Measurements from ENCODE around the gene OR5M8. TPM values are rescaled to one million over a fixed set of nuclear protein-coding genes. Genes with fewer than 3 reads are reported as not detected.

The OR5M8 gene
- not detected for total RNA-seq

DNA sequence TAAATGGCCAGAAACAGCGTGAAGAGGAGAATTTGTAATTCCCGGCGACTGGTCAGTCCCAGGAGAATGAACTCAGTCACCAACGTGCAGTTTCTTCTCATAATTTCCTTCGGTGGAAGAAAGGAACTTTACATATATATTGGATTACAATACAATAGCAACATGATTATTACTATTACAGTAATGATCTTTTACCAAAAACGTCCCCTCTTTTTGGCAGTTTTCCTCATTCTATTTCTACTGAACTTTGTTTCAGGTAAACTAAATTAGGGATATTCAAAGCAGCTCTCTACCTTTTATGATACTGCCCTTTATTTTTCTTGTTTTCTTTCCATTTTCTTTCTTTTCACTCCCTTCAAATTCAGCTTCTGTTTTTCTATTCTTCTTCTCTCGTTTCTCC lies at the start of gene OR5M8:
OR5M8 (minus strand) TSS at position 101 of the 400 bp plus-strand sequence; CDS start at position 101, 0 bp downstream.
- intact Hi-C loops (cut with DNase I; ENCODE audit: low total_unique reads), result no loop called here
- H3K9me3 ChIP-seq, result peaks cover 0 to 10% of the 10 kb centered on the region in 2 donors

DNA sequence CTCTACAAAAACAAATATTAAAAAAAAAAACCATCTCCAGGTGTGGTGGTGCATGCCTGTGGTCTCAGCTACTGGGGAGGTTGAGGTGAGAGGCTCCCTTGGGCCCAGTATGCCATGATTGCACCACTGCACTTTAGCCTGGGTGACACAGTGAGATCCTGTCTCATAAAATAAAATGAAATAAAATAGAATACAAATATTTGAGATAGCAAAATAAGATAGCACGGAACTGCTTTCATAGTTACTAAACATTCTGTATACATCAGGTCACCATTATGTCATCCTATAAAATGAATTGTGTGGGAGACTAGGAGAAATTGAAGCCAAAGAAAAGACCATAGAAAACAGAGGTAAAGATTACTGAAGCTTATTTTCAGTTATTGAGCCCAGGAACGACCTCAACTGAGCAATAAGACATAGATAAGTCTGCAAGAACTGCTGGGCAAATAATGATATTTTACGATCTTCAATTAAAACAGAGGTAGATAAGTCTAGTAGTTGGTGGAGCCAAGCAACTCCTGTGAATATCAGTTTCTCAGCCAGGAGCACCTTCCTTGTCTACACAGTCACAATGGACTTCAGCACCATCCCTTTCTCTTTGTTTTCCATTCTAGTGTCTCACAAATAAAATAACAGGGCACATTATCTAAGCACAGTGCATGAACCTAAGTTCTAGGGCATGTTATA lies 42.0 kb upstream of the OR5M8 start:
- intact Hi-C loops (cut with DNase I; ENCODE audit: low total_unique reads), result no loop called here
- no peak for DNase-seq (ENCODE audit: low spot score in 2 of 2)
- H3K36me3 ChIP-seq, result no peaks in the 10 kb centered on the region
- no peak overlapping the region for H3K27ac ChIP-seq
- H3K9me3 ChIP-seq, result no peaks in the 10 kb centered on the region
- no peaks in the 10 kb centered on the region for H3K4me1 ChIP-seq
- H3K4me3 ChIP-seq, result no peak overlapping the region
- no peaks in the 10 kb centered on the region for H3K27me3 ChIP-seq
- no peak for TF ChIP-seq POLR2AphosphoS5 (IDR thresholded peaks at IDR 0.05)

More for the DNA sequence above, at the start of gene OR5M8:
- no peak for DNase-seq (ENCODE audit: low spot score in 2 of 2)
- Histone ChIP-seq H3K4me1 (no peaks in the 10 kb centered on the region), H3K27me3 (no peaks in the 10 kb centered on the region), H3K4me3 (no peak within 1 kb of the TSS), H3K36me3 (no peaks in the 10 kb centered on the region), H3K27ac (no peak within 1 kb of the TSS)
- TF ChIP-seq, protein P1, sequence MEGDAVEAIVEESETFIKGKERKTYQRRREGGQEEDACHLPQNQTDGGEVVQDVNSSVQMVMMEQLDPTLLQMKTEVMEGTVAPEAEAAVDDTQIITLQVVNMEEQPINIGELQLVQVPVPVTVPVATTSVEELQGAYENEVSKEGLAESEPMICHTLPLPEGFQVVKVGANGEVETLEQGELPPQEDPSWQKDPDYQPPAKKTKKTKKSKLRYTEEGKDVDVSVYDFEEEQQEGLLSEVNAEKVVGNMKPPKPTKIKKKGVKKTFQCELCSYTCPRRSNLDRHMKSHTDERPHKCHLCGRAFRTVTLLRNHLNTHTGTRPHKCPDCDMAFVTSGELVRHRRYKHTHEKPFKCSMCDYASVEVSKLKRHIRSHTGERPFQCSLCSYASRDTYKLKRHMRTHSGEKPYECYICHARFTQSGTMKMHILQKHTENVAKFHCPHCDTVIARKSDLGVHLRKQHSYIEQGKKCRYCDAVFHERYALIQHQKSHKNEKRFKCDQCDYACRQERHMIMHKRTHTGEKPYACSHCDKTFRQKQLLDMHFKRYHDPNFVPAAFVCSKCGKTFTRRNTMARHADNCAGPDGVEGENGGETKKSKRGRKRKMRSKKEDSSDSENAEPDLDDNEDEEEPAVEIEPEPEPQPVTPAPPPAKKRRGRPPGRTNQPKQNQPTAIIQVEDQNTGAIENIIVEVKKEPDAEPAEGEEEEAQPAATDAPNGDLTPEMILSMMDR (IDR thresholded peaks at IDR 0.05), result no peak
- TF ChIP-seq POLR2AphosphoS5 (IDR thresholded peaks at IDR 0.05) (no peak), POLR2A (IDR thresholded peaks at IDR 0.05) (no peak)

- TF ChIP-seq, protein P1 (IDR thresholded peaks at IDR 0.05), result no peak
- TF ChIP-seq POLR2AphosphoS5 (IDR thresholded peaks at IDR 0.05), result no peak
- no peak for TF ChIP-seq POLR2A (IDR thresholded peaks at IDR 0.05)
- intact Hi-C loops (cut with DNase I; ENCODE audit: low total_unique reads), result no loop called here
- no peaks in the 10 kb centered on the region for H3K27me3 ChIP-seq
Observed at GRCh38 chr11:56531856-56532255, 40.7 kb upstream of the OR5M8 start.

DNA sequence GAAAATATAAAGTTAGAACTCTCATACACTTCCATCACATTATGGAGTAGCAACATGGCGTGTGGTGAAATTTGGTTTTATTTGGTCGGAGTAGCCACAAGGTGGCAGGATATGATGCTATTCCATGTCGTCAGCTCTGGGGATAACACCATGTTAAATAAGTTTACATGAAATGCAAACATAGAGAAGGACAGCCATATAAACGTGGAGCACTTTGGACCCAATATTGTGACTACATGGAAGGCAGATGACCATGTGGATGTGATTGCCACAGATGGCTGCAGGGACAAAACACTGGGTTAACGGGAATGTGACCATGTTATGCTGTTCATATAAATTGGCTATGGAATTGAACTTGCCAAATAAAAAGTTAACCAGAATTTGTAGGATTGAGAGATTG lies 30.8 kb upstream of the OR5M8 start:
- intact Hi-C loops (cut with DNase I; ENCODE audit: low total_unique reads), result no loop called here
- no peaks in the 10 kb centered on the region for H3K9me3 ChIP-seq
- H3K36me3 ChIP-seq, result no peaks in the 10 kb centered on the region
- TF ChIP-seq, protein P1 (IDR thresholded peaks at IDR 0.05), result no peak
- TF ChIP-seq POLR2AphosphoS5 (IDR thresholded peaks at IDR 0.05), result no peak
- no peak for TF ChIP-seq POLR2A (IDR thresholded peaks at IDR 0.05)
- H3K4me1 ChIP-seq, result no peaks in the 10 kb centered on the region
- no peak overlapping the region for H3K4me3 ChIP-seq
- H3K27me3 ChIP-seq, result no peaks in the 10 kb centered on the region
- no peak overlapping the region for H3K27ac ChIP-seq
- no peak for DNase-seq (ENCODE audit: low spot score in 2 of 2)

More at GRCh38 chr11:56531856-56532255, 40.7 kb upstream of the OR5M8 start:
- H3K4me3 ChIP-seq, result no peak overlapping the region
- DNase-seq (ENCODE audit: low spot score in 2 of 2), result no peak
- no peaks in the 10 kb centered on the region for H3K4me1 ChIP-seq
- no peaks in the 10 kb centered on the region for H3K9me3 ChIP-seq
- H3K36me3 ChIP-seq, result no peaks in the 10 kb centered on the region
- H3K27ac ChIP-seq, result no peak overlapping the region

- no peak for TF ChIP-seq POLR2AphosphoS5 (IDR thresholded peaks at IDR 0.05)
- TF ChIP-seq, protein P1 (IDR thresholded peaks at IDR 0.05), result no peak
- TF ChIP-seq POLR2A (IDR thresholded peaks at IDR 0.05), result no peak
- Histone ChIP-seq H3K27ac (no peak overlapping the region), H3K4me1 (no peaks in the 10 kb centered on the region), H3K4me3 (no peak overlapping the region), H3K9me3 (no peaks in the 10 kb centered on the region), H3K27me3 (no peaks in the 10 kb centered on the region), H3K36me3 (no peaks in the 10 kb centered on the region)
- DNase-seq (ENCODE audit: low spot score in 2 of 2), result no peak
- intact Hi-C loops (cut with DNase I; ENCODE audit: low total_unique reads), result no loop called here
Observed at GRCh38 chr11:56513280-56513679, 22.1 kb upstream of the OR5M8 start.

Data from breast epithelium (tissue), 4 donors.